Liver (tissue), 9 donors: ENCODE results near the gene MMP23B. TPM values are rescaled to one million over a fixed set of nuclear protein-coding genes. Genes with fewer than 3 reads are reported as not detected.

Experiments
- DNase-seq: peaks from one replicate; pipeline ENCODE4 v3.0.0-alpha.2; 2017; ENCODE audit warnings: low spot score
- H3K27ac ChIP-seq, 2 donors: one replicate each; pipeline ENCODE4 v1.7.0; 2013; ENCODE audit warnings: inconsistent platforms in 2 of 2, low read length in 2 of 2, control low read depth in 1 of 2, low read depth in 1 of 2, mild to moderate bottlenecking in 1 of 2
- H3K27me3 ChIP-seq, 4 donors: one replicate each; pipeline versions ENCODE4 v1.6.1 to v1.7.0; 2013; ENCODE audit warnings: low read length in 3 of 4, inconsistent platforms in 1 of 4, mild to moderate bottlenecking in 1 of 4, moderate library complexity in 1 of 4; ENCODE audit not compliant: control insufficient read depth in 4 of 4, insufficient read depth in 4 of 4
- H3K36me3 ChIP-seq, 4 donors: one replicate each; pipeline versions ENCODE4 v1.6.1 to v1.7.0; 2013; ENCODE audit warnings: low read length in 3 of 4, mild to moderate bottlenecking in 3 of 4, low read depth in 1 of 4, moderate library complexity in 1 of 4; ENCODE audit not compliant: control insufficient read depth in 4 of 4, insufficient read depth in 3 of 4
- H3K4me1 ChIP-seq, 4 donors: one replicate each; pipeline versions ENCODE4 v1.6.1 to v1.7.0; 2013; ENCODE audit warnings: low read length in 3 of 4, mild to moderate bottlenecking in 3 of 4, moderate library complexity in 1 of 4; ENCODE audit not compliant: control insufficient read depth in 4 of 4, insufficient read depth in 4 of 4
- H3K4me3 ChIP-seq, 3 donors: one replicate each; pipeline versions ENCODE4 v1.6.1 to v1.7.0; 2013; ENCODE audit warnings: low read length in 3 of 3, control low read depth in 1 of 3, low read depth in 1 of 3, mild to moderate bottlenecking in 1 of 3
- H3K9ac ChIP-seq, 2 donors: one replicate each; pipeline ENCODE4 v1.7.0; 2013; ENCODE audit warnings: low read length in 2 of 2, mild to moderate bottlenecking in 2 of 2, moderate library complexity in 2 of 2, control low read depth in 1 of 2, low read depth in 1 of 2
- H3K9me3 ChIP-seq, 4 donors: one replicate each; pipeline versions ENCODE4 v1.6.1 to v1.7.0; 2013; ENCODE audit warnings: low read length in 3 of 4; ENCODE audit not compliant: control insufficient read depth in 4 of 4
- ATF3 ChIP-seq: IDR thresholded peaks from 2 replicates; pipeline ENCODE4 v1.6.1; 2016; ENCODE audit warnings: antibody characterized with exemption
- CTCF ChIP-seq: fragments of 150-350 bp; IDR thresholded peaks from 2 replicates; pipeline ENCODE4 v1.5.1; 2017; ENCODE audit warnings: improper control_type of control experiment, low read depth, low read length; ENCODE audit not compliant: missing input control
- EGR1 ChIP-seq, 2 donors: IDR thresholded peaks; 2 replicates each; pipeline ENCODE4 v1.6.1; 2016 to 2018; ENCODE audit warnings: antibody characterized with exemption in 2 of 2, low read depth in 2 of 2
- FOXA1 ChIP-seq: IDR thresholded peaks from 2 replicates; pipeline ENCODE4 v1.6.1; 2016; ENCODE audit warnings: antibody characterized with exemption
- FOXA2 ChIP-seq: IDR thresholded peaks from 2 replicates; pipeline ENCODE4 v1.6.1; 2016; ENCODE audit warnings: antibody characterized with exemption
- GABPA ChIP-seq, 2 donors: IDR thresholded peaks in 1 of 2; conservative IDR thresholded peaks in 1 of 2; 2 replicates each; pipeline ENCODE4 v1.6.1; 2016; ENCODE audit warnings: antibody characterized with exemption in 2 of 2, mild to moderate bottlenecking in 1 of 2, moderate library complexity in 1 of 2
- HNF4A ChIP-seq, 2 donors: conservative IDR thresholded peaks; 2 replicates each; pipeline ENCODE4 v1.6.1; 2016; ENCODE audit warnings: antibody characterized with exemption in 2 of 2, mild to moderate bottlenecking in 2 of 2
- HNF4G ChIP-seq: IDR thresholded peaks from 2 replicates; pipeline ENCODE4 v1.6.1; 2016; ENCODE audit warnings: antibody characterized with exemption
- JUND ChIP-seq, 2 donors: IDR thresholded peaks; 2 replicates each; pipeline ENCODE4 v1.6.1; 2016; ENCODE audit warnings: antibody characterized with exemption in 2 of 2
- MAX ChIP-seq: IDR thresholded peaks from 2 replicates; pipeline ENCODE4 v1.6.1; 2016; ENCODE audit warnings: antibody characterized with exemption
- REST ChIP-seq: IDR thresholded peaks from 2 replicates; pipeline ENCODE4 v1.6.1; 2016; ENCODE audit warnings: antibody characterized with exemption, mild to moderate bottlenecking
- RXRA ChIP-seq, 2 donors: IDR thresholded peaks; 2 replicates each; pipeline ENCODE4 v1.6.1; 2017 to 2018; ENCODE audit warnings: antibody characterized with exemption in 2 of 2, mild to moderate bottlenecking in 1 of 2
- TAF1 ChIP-seq: conservative IDR thresholded peaks from 2 replicates; pipeline ENCODE4 v1.6.1; 2016; ENCODE audit warnings: antibody characterized with exemption, mild to moderate bottlenecking
- YY1 ChIP-seq: IDR thresholded peaks from 2 replicates; pipeline ENCODE4 v1.6.1; 2016; ENCODE audit warnings: antibody characterized with exemption, mild to moderate bottlenecking
- ZBTB33 ChIP-seq: IDR thresholded peaks from 2 replicates; pipeline ENCODE4 v1.6.1; 2016; ENCODE audit warnings: antibody characterized with exemption
- WGBS: extraction: QIAGEN DNeasy Blood & Tissue Kit; methylation state at CpG from one replicate; pipeline ENCODE4 v1.1.7; 2013; 5-methylcytosine and 5-hydroxymethylcytosine counted together
- polyA plus RNA-seq, 2 donors: library from polyadenylated mRNA; stranded (reverse) in 1 of 2; unstranded in 1 of 2; fragments of 200-250 nt in 1 of 2; fragments of >200 nt in 1 of 2; fragmentation: Nextera tagmentation in 1 of 2; extraction: Ambion mirVana in 1 of 2; gene quantifications; one replicate each; pipeline versions ENCODE4 v1.2.1 to v1.2.3, GENCODE V29; 2013 to 2015
- total RNA-seq, 2 donors: library from RNA; depleted of rRNA; stranded (reverse); fragments of >200 nt; gene quantifications; one replicate each; pipeline ENCODE4 v1.2.3, GENCODE V29; 2014
- donor health status: healthy.
- donor health status: healthy.
- donor health status: healthy.
- donor health status: healthy.
- donor health status: healthy.

Gene MMP23B
- total and polyA plus RNA-seq, 4 donors, result 0.92 to 4.2 (median 1.5) TPM

GRCh38 chr1:1583347-1584010 is 48.5 kb upstream of the MMP23B start:
- WGBS, result 86% methylated on average over 23 of the region's 23 CpGs
- TF ChIP-seq REST (no peak), TAF1 (no peak), FOXA1 (no peak), CTCF (no peak), HNF4G (no peak), GABPA (IDR thresholded peaks at IDR 0.05 in 1 of 2, conservative IDR thresholded peaks at IDR 0.05 in 1 of 2) (no peak), JUND (IDR thresholded peaks at IDR 0.05) (no peak), YY1 (no peak), HNF4A (conservative IDR thresholded peaks at IDR 0.05) (no peak), ATF3 (no peak), FOXA2 (no peak), ZBTB33 (no peak), MAX (no peak), EGR1 (IDR thresholded peaks at IDR 0.05; ENCODE audit: low read depth in 2 of 2) (no peak)
- DNase-seq, result no peak
- H3K27ac ChIP-seq, result no peak overlapping the region
- H3K9ac ChIP-seq, result no peak overlapping the region
- H3K4me1 ChIP-seq, result no peaks in the 10 kb centered on the region
- H3K4me3 ChIP-seq, result no peak overlapping the region
- H3K9me3 ChIP-seq, result no peaks in the 10 kb centered on the region
- no peaks in the 10 kb centered on the region for H3K27me3 ChIP-seq
- no peaks in the 10 kb centered on the region for H3K36me3 ChIP-seq

- H3K4me1 ChIP-seq, result no peaks in the 10 kb centered on the region
- H3K4me3 ChIP-seq, result no peak overlapping the region
- TF ChIP-seq ZBTB33 (no peak), RXRA (IDR thresholded peaks at IDR 0.05) (no peak), EGR1 (IDR thresholded peaks at IDR 0.05; ENCODE audit: low read depth in 2 of 2) (no peak), GABPA (IDR thresholded peaks at IDR 0.05 in 1 of 2, conservative IDR thresholded peaks at IDR 0.05 in 1 of 2) (no peak), TAF1 (no peak), HNF4G (no peak)
- DNase-seq, result no peak
- no peaks in the 10 kb centered on the region for H3K36me3 ChIP-seq
- H3K9ac ChIP-seq, result no peak overlapping the region
- H3K27me3 ChIP-seq, result no peaks in the 10 kb centered on the region
- WGBS, result 90% methylated on average over 13 of the region's 13 CpGs
- no peak overlapping the region for H3K27ac ChIP-seq
- H3K9me3 ChIP-seq, result no peaks in the 10 kb centered on the region
Observed at GRCh38 chr1:1591452-1591851, 40.5 kb upstream of the MMP23B start.
